Heart left ventricle (tissue), 13 donors: ENCODE measurements around the gene TGFB2.

Experiments
- POLR2A ChIP-seq, 2 donors: fragments of 450-650 bp; IDR thresholded peaks; one replicate each; pipeline ENCODE4 v1.6.1; 2017; ENCODE audit warnings: antibody characterized with exemption in 2 of 2, mild to moderate bottlenecking in 2 of 2, moderate library complexity in 2 of 2
- TF ChIP-seq, protein P1 (sequence below), 12 donors: fragments of 200-600 bp; sonication (generic) in 4 of 12; IDR thresholded peaks; one replicate each; pipeline versions ENCODE4 v1.5.0 to v1.8.0; 2018 to 2022; ENCODE audit warnings: antibody characterized with exemption in 12 of 12, mild to moderate bottlenecking in 5 of 12
- donor health status: ischemic (EF 13 %, LVEDD 7.1; RV severe dilation, severe dysfunction).
- donor health status: DM: no; HTN: yes; CAD: no.
- donor health status: DM: no; HTN: no; CAD: no.
- donor health status: ischemic (EF 25% LVEDD 6.9; RV normal size, moderate dysfunction).
- donor health status: ischemic (EF 25% LVEDD 5.7; RV mildly dilated, moderate dysfunction).
- donor health status: ischemic (EF 35%, LVEDD 5.7; RV mildly dilated, moderate dysfunction).
- donor health status: nonischemic (EF 11% LVEDD 7.7; RV severe dilation, severe dysfunction).
- donor health status: DM: yes; HTN: yes; CAD: no.
- donor health status: PGD.
- donor health status: ischemic (EF 29% LVEDD 5.4; RV normal size, mild dysfunction).
- donor health status: nonischemic (EF 23%, LVEDD 6.1; RV moderate dilation, normal function).

DNA sequence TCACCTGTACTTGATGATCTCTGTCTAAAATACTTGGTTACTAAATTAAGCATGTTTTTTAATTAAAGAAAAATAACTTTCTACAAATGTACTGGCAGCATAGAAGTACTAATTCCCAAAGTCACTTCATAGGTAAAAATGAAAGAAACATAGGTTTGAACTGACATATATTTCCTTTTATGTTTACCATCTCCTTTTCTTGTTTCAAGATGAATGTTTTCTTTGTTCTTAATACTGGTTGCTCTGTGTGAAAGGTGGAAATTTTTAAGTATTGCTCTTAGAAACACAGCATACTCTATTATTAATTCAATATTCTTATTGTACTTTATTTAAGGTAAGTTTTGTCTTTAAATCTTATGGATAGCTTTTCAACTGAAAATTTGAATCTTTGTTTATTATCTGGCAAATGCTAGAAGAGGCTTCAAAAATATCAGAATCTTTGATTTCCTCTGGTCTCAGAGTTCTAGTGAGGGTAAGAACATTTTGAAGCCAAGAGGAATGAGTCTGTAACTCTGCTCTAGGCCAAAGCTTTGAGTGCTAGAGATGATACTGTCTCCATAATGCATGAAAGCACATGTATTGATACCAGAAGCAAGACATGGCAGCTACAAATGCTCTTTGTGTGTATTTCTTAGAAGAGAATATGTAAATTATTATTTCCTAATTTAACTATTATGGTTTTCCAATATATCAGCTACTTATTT is 41.8 kb upstream of the TGFB2 start:
- TF ChIP-seq, protein P1, sequence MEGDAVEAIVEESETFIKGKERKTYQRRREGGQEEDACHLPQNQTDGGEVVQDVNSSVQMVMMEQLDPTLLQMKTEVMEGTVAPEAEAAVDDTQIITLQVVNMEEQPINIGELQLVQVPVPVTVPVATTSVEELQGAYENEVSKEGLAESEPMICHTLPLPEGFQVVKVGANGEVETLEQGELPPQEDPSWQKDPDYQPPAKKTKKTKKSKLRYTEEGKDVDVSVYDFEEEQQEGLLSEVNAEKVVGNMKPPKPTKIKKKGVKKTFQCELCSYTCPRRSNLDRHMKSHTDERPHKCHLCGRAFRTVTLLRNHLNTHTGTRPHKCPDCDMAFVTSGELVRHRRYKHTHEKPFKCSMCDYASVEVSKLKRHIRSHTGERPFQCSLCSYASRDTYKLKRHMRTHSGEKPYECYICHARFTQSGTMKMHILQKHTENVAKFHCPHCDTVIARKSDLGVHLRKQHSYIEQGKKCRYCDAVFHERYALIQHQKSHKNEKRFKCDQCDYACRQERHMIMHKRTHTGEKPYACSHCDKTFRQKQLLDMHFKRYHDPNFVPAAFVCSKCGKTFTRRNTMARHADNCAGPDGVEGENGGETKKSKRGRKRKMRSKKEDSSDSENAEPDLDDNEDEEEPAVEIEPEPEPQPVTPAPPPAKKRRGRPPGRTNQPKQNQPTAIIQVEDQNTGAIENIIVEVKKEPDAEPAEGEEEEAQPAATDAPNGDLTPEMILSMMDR (IDR thresholded peaks at IDR 0.05) = no peak
- TF ChIP-seq POLR2A (IDR thresholded peaks at IDR 0.05) = no peak
